Endodermal cell (in vitro differentiated cells): ENCODE data around the gene GALE. TPM values are rescaled to one million over a fixed set of nuclear protein-coding genes. Genes with fewer than 3 reads are reported as not detected.

Experiments
- DNase-seq: peaks from one replicate; pipeline ENCODE4 v3.0.0-alpha.2; 2017
- H3K27ac ChIP-seq: 2 replicates; pipeline ENCODE4 v1.5.1; 2013; ENCODE audit warnings: mild to moderate bottlenecking, low read depth, low read length, moderate library complexity
- H3K27me3 ChIP-seq: 2 replicates; pipeline ENCODE4 v1.6.1; 2013; ENCODE audit warnings: mild to moderate bottlenecking, low read length, moderate library complexity; ENCODE audit not compliant: insufficient read depth, control insufficient read depth, poor library complexity, severe bottlenecking
- H3K36me3 ChIP-seq: 2 replicates; pipeline ENCODE4 v1.7.0; 2013; ENCODE audit warnings: mild to moderate bottlenecking, low read length, moderate library complexity; ENCODE audit not compliant: control insufficient read depth, insufficient read depth
- H3K4me1 ChIP-seq: one replicate; pipeline ENCODE4 v1.7.0; 2013; ENCODE audit warnings: low read length; ENCODE audit not compliant: control insufficient read depth, insufficient read depth
- H3K4me3 ChIP-seq: 2 replicates; pipeline ENCODE4 v1.5.1; 2013; ENCODE audit warnings: mild to moderate bottlenecking, low read length, moderate library complexity
- H3K9ac ChIP-seq: 2 replicates; pipeline ENCODE4 v1.6.1; 2013; ENCODE audit warnings: mild to moderate bottlenecking, low read length, moderate library complexity; ENCODE audit not compliant: poor library complexity, severe bottlenecking; ENCODE audit errors: extremely low read depth
- H3K9me3 ChIP-seq: 2 replicates; pipeline ENCODE4 v1.6.1; 2013; ENCODE audit warnings: mild to moderate bottlenecking, low read length, moderate library complexity; ENCODE audit not compliant: control insufficient read depth
- H3K27ac Mint-ChIP-seq: 2 replicates; pipeline ENCODE4 v1.8.0; 2020; ENCODE audit warnings: mixed read lengths
- H3K27me3 Mint-ChIP-seq: 2 replicates; pipeline ENCODE4 v1.8.0; 2021; ENCODE audit warnings: mild to moderate bottlenecking, mixed read lengths; ENCODE audit not compliant: insufficient read depth
- H3K36me3 Mint-ChIP-seq: 2 replicates; pipeline ENCODE4 v1.8.0; 2020; ENCODE audit warnings: low read depth, mixed read lengths
- H3K4me1 Mint-ChIP-seq: 2 replicates; pipeline ENCODE4 v1.8.0; 2020; ENCODE audit warnings: mixed read lengths
- H3K4me3 Mint-ChIP-seq: 2 replicates; pipeline ENCODE4 v1.8.0; 2020; ENCODE audit warnings: mild to moderate bottlenecking, moderate library complexity, mixed read lengths
- H3K9me3 Mint-ChIP-seq: 2 replicates; pipeline ENCODE4 v1.8.0; 2020; ENCODE audit warnings: mild to moderate bottlenecking, mixed read lengths
- WGBS, 2 experiments: methylation state at CpG; one replicate each; pipeline versions ENCODE4 v1.1.5 to v1.1.7; 2013; ENCODE audit warnings: missing lambda C conversion rate in 2 of 2, mixed read lengths in 1 of 2; ENCODE audit not compliant: insufficient coverage in 1 of 2, insufficient read length in 1 of 2; 5-methylcytosine and 5-hydroxymethylcytosine counted together
- total RNA-seq, 2 donors: library from RNA; stranded (reverse); fragmentation: NEBNext Ultra II Directional in 1 of 2; extraction: Animal tissue kit (Norgen Biotek cat#: 25700) in 1 of 2; gene quantifications; 2 replicates in 1 of 2; 3 replicates in 1 of 2; pipeline ENCODE4 v1.2.1, GENCODE V29; 2021
- TF ChIP-seq, protein P1 (sequence below): fragments of 200-600 bp; sonication (generic); conservative IDR thresholded peaks from 2 replicates; pipeline ENCODE4 v1.5.0; 2021; ENCODE audit warnings: antibody characterized with exemption, mild to moderate bottlenecking

Gene GALE
- total RNA-seq, 2 donors from 2014 or later: 60.4 to 66.0 TPM

DNA sequence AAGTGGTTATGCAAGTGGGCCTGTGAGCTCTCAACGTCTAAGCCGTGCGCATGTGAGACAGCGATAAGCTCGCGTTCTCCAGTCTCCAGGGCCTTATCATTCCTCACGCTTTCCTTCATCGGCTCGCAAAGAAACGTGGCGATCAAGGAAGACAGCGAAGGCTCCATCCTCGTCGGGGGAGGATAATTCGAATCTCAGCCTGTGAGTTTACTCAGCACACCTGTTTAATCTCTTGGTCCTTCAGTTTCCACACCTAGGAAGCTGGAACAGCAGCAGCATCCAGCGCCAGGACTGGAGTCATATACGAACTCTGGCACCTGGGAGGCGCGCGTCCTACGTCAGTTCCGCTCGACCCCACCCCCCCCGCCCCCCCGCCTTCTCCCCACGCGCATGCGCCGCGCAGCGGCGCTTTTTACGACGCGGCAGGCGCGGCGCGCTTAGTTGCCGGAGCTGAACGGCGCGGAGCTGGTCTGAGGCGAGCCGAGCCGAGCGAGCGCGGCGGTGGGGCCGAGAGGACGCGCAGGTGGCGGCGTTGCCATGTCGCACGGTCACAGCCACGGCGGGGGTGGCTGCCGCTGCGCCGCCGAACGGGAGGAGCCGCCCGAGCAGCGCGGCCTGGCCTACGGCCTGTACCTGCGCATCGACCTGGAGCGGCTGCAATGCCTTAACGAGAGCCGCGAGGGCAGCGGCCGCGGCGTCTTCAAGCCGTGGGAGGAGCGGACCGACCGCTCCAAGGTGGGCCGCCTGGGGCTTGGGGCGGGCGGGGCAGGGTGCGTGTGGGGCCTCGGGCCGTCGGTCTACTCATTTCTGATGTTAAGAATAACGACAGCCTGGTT is 22.4 kb downstream of the GALE start, which contains the start of gene PITHD1:
Gene PITHD1 (plus strand): TSS at position 440 of the 836 bp plus-strand sequence. CDS start 98 bp downstream, at position 538.
- peak; percentile 94 for DNase-seq
- no peaks in the 10 kb centered on the region for H3K9me3 ChIP-seq
- H3K4me1 ChIP-seq: no peaks in the 10 kb centered on the region
- H3K27me3 Mint-ChIP-seq: no peaks in the 10 kb centered on the region
- no peaks in the 10 kb centered on the region for H3K27me3 ChIP-seq
- WGBS, 2 experiments: 0 to 1% methylated on average over 23 to 83 of the region's 91 CpGs
- H3K4me1 Mint-ChIP-seq: peaks cover 7% of the 10 kb centered on the region
- H3K36me3 Mint-ChIP-seq: peaks cover 9% of the 10 kb centered on the region
- peak within 1 kb of the TSS; percentile 98 for H3K27ac Mint-ChIP-seq
- H3K4me3 Mint-ChIP-seq: peak within 1 kb of the TSS; percentile 81
- peaks cover 23% of the 10 kb centered on the region for H3K36me3 ChIP-seq
- H3K9me3 Mint-ChIP-seq: no peaks in the 10 kb centered on the region
- peak within 1 kb of the TSS; percentile 85 for H3K9ac ChIP-seq
- H3K27ac ChIP-seq: peak within 1 kb of the TSS; percentile 66
- TF ChIP-seq, protein P1, sequence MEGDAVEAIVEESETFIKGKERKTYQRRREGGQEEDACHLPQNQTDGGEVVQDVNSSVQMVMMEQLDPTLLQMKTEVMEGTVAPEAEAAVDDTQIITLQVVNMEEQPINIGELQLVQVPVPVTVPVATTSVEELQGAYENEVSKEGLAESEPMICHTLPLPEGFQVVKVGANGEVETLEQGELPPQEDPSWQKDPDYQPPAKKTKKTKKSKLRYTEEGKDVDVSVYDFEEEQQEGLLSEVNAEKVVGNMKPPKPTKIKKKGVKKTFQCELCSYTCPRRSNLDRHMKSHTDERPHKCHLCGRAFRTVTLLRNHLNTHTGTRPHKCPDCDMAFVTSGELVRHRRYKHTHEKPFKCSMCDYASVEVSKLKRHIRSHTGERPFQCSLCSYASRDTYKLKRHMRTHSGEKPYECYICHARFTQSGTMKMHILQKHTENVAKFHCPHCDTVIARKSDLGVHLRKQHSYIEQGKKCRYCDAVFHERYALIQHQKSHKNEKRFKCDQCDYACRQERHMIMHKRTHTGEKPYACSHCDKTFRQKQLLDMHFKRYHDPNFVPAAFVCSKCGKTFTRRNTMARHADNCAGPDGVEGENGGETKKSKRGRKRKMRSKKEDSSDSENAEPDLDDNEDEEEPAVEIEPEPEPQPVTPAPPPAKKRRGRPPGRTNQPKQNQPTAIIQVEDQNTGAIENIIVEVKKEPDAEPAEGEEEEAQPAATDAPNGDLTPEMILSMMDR: no peak
- peak within 1 kb of the TSS; percentile 95 for H3K4me3 ChIP-seq

DNA sequence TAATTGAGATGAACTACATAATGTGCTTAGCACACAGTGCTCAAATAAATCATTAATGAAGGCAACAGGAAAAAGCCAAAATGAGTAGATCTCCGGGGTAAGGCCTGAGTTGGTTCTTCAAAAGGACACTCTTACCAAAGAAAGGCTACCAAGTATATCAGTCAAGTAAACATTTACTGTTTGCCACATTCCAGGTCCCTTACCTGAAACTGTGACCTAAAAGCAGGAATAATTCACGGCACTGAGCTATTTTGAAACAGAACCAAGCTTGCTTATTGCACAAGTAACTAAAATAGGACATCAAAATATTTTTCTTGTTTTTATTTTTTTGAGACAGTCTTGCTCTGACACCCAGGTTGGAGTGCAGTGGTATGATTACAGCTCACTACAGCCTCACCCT is 24.3 kb downstream of the GALE start:
- Mint-ChIP-seq H3K27ac (no peak overlapping the region), H3K27me3 (no peaks in the 10 kb centered on the region), H3K4me3 (no peak overlapping the region), H3K36me3 (no peaks in the 10 kb centered on the region), H3K4me1 (peaks cover 7% of the 10 kb centered on the region), H3K9me3 (no peaks in the 10 kb centered on the region)
- no peaks in the 10 kb centered on the region for H3K27me3 ChIP-seq
- H3K36me3 ChIP-seq: peaks cover 8% of the 10 kb centered on the region
- WGBS, 2 experiments: 89 to 98% methylated on average over 1 to 2 of the region's 2 CpGs
- no peak for DNase-seq
- no peak overlapping the region for H3K4me3 ChIP-seq
- H3K4me1 ChIP-seq: no peaks in the 10 kb centered on the region
- no peak overlapping the region for H3K9ac ChIP-seq
- H3K27ac ChIP-seq: no peak overlapping the region
- no peaks in the 10 kb centered on the region for H3K9me3 ChIP-seq
- TF ChIP-seq, protein P1: no peak

DNA sequence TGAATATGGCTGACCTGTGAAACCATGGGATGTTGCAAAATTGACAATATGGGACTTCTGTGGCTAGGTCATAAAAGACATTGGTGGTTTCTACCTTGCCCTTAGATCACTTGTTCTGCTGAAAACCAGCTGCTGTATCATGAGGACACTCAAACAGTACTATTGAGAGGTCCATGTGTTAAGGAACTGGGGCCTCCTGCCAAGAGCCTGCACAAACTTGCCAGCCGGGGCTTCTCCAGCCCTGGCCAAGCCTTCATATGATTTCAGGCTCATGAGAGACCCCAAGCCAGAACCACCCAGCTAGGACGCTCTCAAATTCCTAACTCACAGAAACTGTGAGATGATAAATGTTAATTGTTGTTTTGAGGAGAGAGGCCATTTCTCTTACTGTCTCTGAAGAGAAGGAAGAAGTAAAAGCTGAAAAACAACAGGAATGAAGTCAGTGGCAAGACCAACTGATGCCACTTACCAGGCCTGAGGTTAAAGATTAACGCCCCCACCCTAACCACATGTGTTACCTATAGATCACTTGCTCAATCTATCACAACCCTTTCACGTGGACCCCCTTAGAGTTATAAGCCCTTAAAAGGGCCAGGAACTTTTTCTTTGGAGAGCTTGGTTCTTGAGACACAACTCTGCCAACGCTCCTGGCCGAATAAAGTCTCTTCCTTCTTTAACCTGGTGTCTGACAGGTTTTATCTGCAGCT is 26.2 kb downstream of the GALE start:
- Histone ChIP-seq H3K4me3 (no peak overlapping the region), H3K9me3 (no peaks in the 10 kb centered on the region)
- DNase-seq: no peak

More for the DNA sequence above, 26.2 kb downstream of the GALE start:
- Mint-ChIP-seq H3K4me3 (no peak overlapping the region), H3K36me3 (peaks cover 3% of the 10 kb centered on the region), H3K27me3 (no peaks in the 10 kb centered on the region), H3K4me1 (peaks cover 5% of the 10 kb centered on the region), H3K27ac (no peak overlapping the region), H3K9me3 (no peaks in the 10 kb centered on the region)
- Histone ChIP-seq H3K9ac (no peak overlapping the region), H3K36me3 (peaks cover 7% of the 10 kb centered on the region), H3K27ac (no peak overlapping the region), H3K4me1 (no peaks in the 10 kb centered on the region), H3K27me3 (no peaks in the 10 kb centered on the region)
- TF ChIP-seq, protein P1: no peak
- WGBS, 2 experiments: 90 to 95% methylated on average over 6 of the region's 6 CpGs
